DLD1 (cell line): ENCODE measurements around the gene PTRH1.

Experiments used
- in situ Hi-C: cut with HindIII; loops from 2 replicates; pipeline ENCODE4 v1.10.0; 2017; ENCODE audit warnings: low sequenced_read_pairs

PTRH1 gene

DNA sequence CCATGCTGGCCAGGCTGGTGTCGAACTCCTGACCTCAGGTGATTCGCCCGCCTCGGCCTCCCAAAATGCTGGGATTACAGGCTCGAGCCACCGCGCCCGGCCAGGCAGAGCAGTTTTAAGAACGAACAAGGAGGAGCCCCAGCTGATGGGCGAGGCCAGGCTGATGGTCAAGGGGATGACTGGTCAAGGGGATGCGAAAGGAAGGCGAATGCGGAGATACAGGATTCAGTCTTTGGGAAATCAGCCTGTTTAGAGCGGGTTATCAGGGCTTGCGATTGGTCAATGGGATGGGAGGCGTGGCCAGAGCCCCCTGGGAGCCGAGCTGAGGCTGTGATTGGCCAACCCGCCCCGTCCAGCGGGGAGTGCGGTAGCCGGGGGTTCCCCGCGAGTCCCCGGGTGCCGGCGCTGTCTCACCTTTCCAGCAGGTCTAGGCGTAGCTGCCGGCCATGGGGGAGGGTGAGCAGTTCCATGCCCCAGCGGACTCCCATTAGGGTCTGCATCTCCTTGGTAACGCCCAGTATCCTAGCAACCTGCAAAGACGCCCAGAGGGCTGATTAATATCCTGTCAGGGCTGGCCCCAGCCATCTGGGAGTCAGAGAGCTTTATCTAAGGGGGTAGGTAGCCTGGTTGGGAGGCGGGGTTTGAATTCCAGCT lies 27.1 kb upstream of the PTRH1 start:
- in situ Hi-C loops: no loop called here

DNA sequence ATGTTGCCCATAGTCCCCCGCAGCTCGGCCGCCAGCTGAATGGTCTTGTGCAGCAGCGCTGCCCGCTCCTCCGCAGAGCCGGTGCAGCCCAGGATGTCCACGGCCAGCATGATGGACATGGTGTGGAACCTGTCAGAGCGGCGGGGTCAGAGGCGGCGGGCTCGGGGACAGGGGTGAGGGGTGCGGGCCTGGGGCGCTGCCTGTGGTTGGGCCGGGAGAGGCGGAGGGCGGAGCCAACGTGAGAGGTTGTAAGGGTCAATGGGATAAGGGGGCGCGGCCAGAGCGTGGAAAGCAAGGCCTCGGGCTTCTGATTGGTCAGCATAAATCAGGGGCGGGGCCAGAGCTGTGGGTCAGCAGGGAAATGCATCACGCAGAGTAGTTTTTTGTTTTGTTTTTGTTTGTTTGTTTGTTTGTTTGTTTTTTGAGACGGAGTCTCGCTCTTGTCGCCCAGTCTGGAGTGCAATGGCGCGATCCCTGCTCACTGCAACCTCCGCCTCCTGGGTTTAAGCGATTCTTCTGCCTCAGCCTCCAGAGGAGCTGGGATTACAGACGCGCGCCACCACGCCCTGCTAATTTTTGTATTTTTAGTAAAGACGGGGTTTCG lies 26.5 kb upstream of the PTRH1 start:
- in situ Hi-C loops: no loop called here

DNA sequence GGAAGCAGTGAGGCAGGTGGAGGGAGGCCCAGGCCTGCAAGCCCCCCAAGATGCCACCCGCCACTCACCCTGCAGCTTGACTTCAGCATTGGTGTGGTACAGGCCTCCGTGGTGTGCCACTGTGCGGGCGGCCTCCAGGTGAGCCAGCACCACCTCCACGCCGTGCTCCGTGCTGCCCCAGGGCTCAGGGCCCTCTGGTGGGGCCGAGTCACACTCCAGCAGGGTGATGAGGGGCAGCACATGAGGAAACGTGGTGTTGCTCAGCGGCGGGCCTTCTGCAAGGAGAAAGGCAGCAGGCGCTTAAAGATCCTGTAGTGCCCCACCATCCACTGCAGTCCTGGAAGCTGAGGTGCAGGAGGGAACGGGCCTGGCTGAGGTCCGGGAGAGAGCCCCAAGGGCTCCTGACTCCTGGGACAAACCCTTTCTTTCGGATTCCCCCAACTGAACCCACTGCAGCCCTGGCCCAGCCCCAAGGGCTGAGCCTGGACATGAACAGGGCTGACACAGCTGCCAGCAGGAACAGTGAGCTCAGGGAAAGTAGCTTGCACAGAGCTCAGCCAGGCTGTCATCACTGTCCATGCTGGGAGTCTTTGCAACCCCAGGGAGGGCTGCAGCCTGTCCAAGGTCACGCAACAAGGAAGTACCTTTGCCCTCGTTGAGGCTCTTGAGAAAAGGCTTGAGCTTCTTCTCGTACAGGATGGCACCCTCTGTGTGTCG lies 24.3 kb upstream of the PTRH1 start:
- in situ Hi-C loops: no loop called here

DNA sequence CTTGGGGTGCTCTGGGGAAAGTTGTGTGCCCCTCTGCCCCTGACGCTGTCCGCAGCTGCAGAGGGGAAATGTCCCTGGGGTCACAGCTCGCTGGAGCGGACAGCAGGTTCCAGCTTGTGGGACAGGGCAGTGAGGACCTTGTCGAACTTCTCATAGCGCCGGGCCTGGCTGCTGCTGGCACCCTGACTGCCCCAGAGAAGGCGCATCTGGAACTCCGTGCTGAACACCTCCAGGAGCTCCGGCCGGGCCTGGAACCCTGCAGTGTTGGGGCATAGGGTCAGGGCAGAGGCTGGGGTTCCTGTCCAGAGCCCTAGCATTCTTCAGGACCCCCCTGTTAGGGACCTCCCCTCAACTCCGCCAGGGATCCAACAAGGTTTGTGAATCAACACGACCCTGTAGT lies 23.2 kb upstream of the PTRH1 start:
- in situ Hi-C loops: no loop called here

DNA sequence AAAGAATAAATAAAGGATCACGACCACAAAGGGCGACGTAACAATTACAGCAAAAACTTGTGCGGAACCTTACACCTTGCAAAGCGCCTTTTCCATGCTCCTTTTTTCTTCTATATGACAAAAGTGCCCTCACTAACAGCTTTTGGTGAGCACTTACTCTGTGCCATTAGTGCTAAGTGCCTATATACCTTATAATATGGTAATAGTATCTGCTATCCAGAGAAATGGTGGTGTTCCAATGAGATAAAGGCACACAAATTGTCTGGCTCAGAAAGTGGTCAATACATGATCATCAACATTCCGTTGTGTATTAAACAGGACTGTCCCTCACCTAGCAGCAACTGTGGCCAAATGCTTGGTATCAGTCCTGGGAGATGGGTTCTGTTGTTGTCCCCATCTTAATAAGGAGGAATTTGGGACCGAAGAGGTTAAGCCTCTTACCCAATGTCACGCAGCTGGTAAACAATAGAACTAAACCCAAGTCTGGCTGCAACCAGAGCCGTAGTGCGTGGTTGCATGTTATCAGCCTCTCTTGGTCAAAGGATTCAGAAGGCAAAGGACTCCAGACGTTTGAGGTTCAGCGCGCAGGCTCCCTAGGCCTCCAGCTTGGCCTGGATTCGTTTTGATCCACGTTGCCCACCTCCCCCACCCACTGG lies 20.2 kb upstream of the PTRH1 start:
- in situ Hi-C loops: no loop called here

DNA sequence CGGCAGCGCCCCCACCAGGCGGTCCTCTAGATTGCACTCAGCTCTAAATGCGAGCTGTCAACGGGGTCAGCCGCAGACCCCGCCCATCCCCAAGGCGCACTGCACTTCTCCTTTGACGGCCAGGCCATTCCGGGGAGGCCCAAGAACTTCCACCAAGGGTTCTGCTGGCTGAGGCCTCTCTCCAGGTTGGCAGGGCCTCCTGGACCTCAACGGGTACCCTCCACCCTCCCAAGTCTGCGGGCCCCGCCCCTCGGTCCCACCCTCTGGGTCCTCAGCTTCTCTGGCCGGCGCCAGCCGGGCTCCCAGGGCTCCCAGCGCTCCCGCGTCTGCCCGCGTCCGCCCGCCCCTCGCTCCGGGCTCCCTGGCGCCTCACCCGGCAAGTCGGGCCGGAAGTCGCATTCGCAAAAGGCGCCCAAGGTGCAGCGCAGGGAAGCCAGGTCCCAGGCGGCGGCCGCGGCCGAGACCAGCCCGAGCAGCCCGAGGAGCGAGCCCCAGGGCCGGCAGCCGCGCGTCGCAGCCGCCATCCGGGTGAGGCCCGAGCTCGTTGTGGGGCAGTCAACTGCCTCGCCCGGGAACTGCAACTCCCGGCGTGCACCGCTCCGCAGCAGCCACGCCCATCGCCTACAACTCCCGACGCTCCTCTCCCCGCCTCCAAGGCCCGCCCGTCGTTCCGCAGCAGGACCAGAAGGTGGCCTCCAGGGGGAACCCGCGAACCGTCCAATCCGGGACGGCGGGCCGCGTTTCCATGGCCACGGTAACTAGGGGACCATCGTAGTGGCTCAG lies 19.5 kb upstream of the PTRH1 start, which contains the start of gene TOR2A:
TOR2A (minus strand) TSS at position 548 of the 783 bp plus-strand sequence; CDS start at position 524, 24 bp downstream.
- in situ Hi-C loops: no loop called here

DNA sequence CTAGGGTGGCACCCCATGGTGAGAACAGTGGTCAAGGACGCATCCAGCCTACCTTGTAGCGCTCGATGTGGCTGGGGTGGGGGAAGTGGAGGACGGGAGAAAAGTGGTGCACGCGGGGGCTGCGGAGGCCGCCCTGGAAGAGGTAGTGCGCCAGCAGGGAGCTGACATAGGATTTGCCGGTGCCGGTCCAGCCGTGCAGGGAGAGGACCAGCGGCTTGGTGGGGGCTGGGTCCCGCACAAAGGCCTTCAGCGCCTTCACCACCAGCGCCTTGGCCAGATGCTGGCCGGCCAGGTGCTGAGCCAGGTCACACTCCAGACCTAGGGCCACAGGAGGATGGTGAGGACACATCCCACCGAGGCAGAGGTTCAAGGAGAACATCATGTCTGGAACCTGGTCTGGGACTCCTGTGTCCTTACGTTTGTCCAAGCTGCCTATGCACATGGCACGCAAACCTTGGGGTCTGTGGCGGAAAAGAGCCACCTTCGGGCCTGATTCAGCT lies 18.8 kb upstream of the PTRH1 start:
- in situ Hi-C loops: no loop called here

DNA sequence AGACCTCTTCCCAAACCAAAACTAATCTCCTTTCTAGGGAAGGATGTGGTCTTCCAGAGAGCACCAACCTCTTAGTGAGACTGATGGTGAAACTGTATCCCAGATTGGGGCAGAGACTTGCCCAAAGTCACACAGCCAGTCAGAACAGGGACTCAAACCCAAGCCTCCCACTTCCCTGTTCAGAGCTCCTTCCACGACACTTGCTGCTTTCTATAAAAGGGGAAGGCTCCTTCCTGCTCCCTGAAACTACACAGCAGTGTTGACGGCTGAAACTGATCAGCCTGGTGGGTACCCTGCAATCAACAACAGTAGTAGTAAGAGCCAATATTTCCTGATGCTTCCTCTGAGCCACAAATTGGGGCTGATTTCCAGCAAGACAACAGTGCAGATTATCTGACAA lies 18.2 kb upstream of the PTRH1 start:
- in situ Hi-C loops: no loop called here

DNA sequence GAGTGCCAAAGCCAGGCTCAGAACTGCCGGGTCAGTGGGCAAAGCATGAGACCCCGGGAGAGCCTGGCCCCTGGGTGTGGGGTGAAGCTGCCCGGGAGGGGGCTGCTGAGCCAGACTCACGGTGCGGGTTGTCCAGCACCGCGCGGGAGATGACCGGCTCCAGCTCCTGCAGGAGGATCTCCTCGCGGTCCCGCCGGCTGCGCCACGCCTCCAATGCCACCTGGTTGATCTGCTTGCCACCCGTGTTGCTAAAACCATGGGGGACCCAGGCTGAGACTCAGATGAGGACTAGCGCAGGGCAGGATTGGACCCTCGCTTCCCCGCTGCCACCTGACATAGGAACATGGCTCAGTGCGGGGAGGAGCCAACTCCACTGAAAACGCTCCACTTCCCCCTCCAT lies 17.0 kb upstream of the PTRH1 start:
- in situ Hi-C loops: no loop called here

DNA sequence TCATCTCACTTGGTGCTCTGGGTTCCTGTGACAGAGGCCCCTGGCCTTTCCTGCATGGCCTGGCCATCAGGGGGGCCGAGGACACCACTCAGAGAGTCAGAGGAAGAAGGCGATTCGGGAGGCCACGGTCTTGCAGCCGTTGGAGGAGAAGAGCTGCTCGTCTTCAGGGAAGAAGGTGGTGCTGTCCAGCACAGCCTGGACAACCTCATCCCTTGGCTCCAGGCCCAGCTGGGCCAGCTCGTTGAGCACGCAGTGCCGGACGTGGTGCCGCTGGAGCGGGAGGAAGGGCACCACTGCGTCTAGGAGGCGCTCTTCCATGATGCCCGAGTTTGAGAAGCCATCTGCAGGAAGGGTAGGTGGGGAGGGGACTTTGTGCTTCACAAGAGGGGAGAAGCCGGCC lies 16.5 kb upstream of the PTRH1 start:
- in situ Hi-C loops: no loop called here

DNA sequence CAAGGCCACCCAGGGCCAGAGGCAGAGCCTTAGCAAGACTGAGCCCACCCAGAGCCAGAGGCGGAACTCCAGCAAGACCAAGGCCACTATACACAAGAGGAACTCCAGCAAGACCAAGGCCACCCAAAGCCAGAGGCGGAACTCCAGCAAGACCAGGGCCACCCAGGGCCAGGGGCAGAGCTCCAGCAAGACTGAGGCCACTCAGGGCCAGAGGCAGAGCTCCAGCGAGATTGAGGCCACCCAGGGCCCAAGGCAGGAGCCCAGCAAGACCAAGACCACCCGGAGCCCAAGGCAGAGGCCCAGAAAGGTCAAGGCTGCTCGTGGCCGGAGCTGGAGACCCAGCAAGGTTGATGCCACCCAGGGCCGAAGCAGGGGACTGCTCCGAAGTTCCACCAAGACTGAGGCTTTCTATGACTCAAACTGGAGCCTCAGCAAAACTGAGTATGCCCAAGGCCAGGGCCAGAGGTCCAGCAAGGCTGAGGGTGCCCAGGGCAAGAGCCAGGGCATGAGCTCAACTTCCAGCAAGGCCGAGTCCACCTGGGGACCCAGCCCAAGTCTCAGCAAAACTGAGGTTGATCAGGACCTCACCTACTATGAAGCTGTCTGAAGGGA lies 15.4 kb upstream of the PTRH1 start:
- in situ Hi-C loops: no loop called here

DNA sequence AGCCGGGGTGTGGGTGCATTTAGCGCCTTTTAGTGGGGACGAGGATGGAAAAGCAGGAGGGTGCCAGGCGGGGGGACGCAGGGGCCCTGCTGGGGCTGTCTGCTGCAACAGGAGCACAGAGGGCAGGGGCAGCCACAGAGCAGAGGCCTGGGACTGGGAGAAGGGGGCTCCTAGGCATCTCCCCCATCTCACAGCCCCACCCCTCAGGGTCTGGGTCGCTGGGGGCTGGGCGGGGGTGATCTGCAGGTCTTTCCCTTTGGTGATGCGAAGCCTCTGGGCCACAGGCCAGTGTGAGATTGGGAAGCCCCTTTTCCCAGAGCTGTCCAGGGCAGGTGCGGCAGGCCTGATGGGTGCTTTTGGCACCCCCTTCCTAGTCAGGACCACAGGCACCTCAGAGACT lies 14.8 kb upstream of the PTRH1 start:
- in situ Hi-C loops: no loop called here

DNA sequence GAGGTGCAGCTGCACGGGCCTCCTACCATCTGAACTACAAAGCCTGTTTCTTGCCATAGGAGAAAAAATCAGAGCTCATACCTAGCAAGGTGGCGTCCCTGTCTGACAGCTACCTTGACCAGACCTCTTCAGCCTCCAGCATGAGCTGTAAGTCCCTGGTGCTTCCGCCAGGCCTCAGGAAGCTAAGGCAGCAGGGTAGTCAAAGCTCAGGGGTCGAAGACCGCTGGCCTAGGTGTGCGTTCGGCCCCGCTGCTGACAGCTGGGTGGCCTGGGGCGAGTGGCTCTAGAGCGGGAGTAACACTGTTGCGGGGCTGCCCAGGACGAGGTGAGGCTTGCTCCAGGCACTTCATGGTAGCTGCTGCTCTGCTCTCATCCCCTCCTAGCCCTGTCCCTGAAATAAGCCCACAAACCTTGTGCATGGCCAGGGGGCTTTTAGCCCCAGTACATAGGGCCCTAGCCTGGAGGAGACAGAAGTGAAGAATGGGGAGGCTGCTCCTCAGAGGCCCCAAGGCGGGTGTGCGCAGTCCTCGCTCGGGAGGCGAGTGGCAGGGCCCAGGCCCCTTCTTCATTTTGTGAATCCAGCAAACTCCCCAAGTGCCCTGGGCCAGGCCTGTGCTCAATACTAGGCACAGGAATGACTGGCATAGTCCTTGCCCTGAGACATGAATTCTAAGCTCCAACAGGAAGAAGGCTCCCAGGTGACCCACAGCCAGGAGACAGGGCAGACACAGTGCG lies 14.2 kb upstream of the PTRH1 start:
- in situ Hi-C loops: no loop called here

DNA sequence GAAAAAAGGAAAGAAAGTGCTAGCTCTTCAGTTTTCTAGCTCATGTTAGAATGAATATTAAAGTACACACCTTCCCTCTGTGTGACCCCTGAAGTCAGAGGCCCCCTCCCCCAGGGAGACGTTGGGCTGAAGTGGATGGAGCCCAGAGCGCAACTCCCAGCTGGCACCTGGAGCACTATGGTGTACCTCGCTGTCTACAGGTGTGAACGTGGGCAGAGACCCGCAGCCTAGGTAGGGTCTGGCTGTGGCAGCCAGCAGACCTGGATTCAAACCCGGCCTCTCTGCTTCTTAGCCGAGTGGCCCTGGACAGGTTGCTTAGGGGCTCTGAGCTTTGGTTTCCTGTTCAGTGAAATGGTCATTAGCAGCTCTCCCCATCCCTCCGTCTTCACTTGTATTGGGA lies 13.3 kb upstream of the PTRH1 start:
- in situ Hi-C loops: no loop called here

DNA sequence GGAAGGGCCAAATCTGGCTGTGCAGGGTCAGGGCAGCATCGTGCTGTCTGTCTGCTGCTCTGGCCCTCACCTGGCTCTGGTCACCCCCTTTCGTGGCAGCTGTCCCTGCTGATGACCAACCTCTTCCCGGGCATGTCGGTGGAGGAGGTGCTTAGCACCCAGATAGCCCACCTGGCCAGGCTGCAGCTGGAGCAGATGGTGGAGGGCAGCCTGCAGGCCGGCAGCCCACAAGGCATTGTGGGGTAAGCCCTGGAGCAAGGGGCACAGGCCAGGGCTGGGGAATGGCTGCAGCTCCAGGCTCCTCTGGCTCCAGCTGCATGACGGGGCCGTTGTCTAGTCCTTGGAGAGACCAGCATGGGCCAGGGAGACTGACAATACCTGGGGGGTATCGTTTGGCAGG lies 11.4 kb upstream of the PTRH1 start:
- in situ Hi-C loops: no loop called here

DNA sequence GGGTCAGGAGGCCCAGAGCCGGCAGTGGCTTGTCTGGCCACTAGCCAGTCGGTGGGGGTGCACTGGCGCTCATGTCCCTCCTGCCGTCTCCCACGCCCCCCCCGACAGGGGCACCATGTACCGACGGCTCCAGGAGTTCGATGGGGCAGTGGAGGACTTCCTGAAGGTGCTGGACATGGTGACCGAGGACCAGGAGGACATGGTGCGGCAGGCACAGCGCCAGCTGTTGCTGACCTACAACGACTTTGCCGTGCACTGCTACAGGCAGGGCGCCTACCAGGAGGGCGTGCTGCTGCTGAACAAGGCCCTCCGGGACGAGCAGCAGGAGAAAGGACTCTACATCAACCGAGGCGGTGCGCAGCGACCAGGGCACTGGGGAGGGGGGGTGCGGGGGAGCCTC lies 8.5 kb upstream of the PTRH1 start:
- in situ Hi-C loops: no loop called here

DNA sequence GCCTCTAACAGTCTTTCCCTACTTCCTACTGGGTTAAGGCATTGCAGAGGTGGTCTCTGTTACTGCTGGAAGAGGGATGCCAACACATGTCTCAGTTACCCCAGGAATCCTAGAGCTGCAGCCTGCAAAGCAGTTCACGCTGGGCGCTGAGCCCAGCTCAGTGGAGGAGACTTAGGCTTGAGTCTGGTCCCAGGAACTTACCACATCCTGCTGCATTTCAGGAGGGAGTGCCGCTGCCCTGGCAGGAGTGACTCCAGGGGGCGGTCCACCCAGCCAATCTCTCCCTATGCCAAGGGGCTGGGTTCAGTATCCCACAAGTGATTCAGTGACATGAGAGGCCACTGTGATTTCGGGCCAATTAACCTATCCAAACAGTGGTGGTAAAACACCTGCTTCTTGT lies 8.0 kb upstream of the PTRH1 start:
- in situ Hi-C loops: no loop called here

DNA sequence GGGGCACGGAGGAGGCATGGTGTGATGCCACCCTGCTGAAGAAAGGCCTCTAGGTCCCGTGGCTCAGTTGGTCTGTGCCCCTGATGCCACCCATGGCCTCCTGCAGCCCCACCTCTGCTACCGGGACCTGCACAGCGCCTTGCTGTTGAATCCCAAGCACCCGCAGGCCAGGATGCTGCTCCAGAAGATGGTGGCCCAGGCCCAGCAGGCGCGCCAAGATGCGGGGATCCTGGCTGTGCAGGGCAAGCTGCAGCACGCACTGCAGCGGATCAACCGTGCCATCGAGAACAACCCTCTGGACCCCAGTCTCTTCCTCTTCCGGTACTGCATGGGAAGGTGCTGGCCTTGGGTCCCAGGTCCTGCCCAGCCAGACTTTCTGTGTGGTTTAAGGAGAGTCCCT lies 7.5 kb upstream of the PTRH1 start:
- in situ Hi-C loops: no loop called here

DNA sequence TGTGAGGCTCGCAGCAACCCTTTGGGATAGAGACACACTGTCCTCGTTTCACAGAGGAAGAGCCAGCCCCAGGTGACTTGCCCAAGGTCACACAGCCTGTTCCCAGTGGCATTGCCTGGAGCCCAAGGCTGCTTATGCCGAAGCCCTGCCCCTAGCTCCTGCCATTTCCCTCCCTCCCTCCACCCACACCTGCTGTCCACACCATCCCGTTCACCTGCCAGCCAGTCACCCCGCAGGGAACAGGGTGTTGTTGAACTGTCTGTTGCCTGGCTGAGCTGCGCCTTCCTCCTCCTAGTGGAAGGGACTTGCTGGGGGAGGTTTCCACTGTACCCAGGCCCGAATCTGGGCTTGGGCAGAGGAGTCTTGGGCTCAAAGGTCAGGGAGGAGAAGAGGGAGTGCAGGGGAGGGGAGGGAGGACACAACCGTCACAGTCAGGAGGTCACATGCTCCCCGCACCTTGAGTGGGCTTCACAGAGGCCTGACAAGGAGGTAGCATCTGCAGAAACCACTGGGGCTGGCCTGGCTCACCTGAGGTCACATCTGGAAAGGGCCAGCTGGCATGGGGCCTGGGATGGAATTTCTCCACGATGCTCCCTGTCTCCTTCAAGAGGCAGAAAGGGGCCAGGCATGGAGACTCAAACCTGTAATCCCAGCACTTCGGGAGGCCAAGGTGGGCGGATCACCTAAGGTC lies 6.7 kb upstream of the PTRH1 start:
- in situ Hi-C loops: no loop called here
